ENCODE data around the gene KCNK7. TPM values are rescaled to one million over a fixed set of nuclear protein-coding genes. Genes with fewer than 3 reads are reported as not detected.
"Not testable (repeated sequence)": the region's sequence is repeated elsewhere in the genome, so short reads cannot be mapped to it uniquely, and the experiment has no call there.

KCNK7 gene
- total RNA-seq, 1 experiment from 2014 or later: 0.69 TPM

DNA sequence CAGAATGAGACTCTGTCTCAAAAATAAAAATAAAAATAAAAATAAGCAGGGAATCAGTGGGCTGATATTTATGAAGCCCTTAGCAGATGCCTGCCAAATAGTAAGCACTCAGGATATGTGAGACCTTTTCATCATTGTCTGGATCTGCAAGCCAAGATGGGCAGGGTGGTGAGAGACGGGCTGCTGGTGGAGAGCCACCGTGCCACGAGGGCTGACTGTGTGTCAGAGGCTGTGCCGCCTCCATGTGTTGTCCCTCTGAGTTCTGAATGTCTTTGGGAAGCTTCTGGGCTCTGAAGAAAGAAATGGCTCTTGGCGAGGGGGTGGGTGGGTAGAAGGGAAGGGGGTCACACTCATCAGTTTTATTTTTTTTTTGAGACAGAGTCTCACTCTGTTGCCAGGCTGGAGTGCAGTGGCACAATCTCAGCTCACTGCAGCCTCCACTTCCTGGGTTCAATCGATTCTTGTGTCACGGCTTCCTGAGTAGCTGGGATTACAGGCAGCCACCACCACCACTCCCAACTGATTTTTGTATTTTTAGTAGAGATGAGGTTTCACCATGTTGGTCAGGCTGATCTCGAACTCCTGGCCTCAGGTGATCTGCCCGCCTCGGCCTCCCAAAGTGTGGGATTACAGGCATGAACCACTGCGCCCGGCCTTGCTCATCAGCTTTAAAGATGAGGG, 30.6 kb downstream of the KCNK7 start:
- H3K4me1 ChIP-seq (ENCODE audit: control insufficient read depth, insufficient read depth, low read length): peaks cover 13% of the 10 kb centered on the region
- H3K27me3 ChIP-seq (ENCODE audit: control insufficient read depth, insufficient read depth, low read length); BruUV-seq (replicated peaks); H3K4me3 ChIP-seq (ENCODE audit: low read depth in 2 of 2, low read length in 2 of 2); intact Hi-C loops (cut with micrococcal nuclease; ENCODE audit: unreplicated experiment); H3K9me3 ChIP-seq (ENCODE audit: control insufficient read depth, insufficient read depth, low read depth, low read length); ATAC-seq; H3K27ac ChIP-seq (ENCODE audit: low read length); in situ Hi-C loops (cut with HindIII; ENCODE audit: low pct_unique_long_range_greater_than_20kb, low sequenced_read_pairs); DNase-seq (ENCODE audit: low read depth, low spot score); H3K36me3 ChIP-seq (ENCODE audit: control insufficient read depth, insufficient read depth, low read length): not testable (repeated sequence)
- POLR2A ChIA-PET: interaction anchor here (0.7 kb wide), 2 partner anchors 8 to 66 kb away, joined by 3 to 7 read pairs; partner anchors contain the start of gene MALAT1
- CTCF ChIA-PET: interaction anchor here (0.7 kb wide), 1 partner anchor 13 kb away, joined by 4 read pairs; no protein-coding TSS in a partner anchor

DNA sequence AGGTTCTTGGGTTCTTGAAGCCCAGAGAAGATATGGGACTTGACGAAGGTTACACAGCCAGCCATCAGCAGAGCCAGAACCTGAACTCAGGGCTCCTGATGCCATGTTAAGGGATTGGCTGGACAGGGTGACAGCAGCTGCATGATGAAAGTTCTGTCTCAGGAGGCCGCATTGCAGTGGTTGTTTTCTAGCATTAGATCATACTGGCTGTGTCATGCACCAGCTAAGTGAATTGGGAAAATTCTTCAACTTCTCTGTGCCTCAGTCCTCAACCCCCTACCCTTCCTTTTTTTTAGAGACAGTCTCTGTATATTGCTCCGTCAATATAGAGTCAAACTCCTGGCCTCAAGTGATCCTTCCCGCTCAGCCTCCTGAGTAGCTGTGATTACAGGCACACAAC, 32.0 kb downstream of the KCNK7 start:
- in situ Hi-C loops (cut with HindIII; ENCODE audit: low pct_unique_long_range_greater_than_20kb, low sequenced_read_pairs): no loop called here
- Histone ChIP-seq H3K9me3 (ENCODE audit: control insufficient read depth, insufficient read depth, low read depth, low read length) (no peaks in the 10 kb centered on the region), H3K27ac (ENCODE audit: low read length) (no peak overlapping the region), H3K4me1 (ENCODE audit: control insufficient read depth, insufficient read depth, low read length) (peaks cover 27% of the 10 kb centered on the region), H3K36me3 (ENCODE audit: control insufficient read depth, insufficient read depth, low read length) (no peaks in the 10 kb centered on the region), H3K27me3 (ENCODE audit: control insufficient read depth, insufficient read depth, low read length) (no peaks in the 10 kb centered on the region), H3K4me3 (ENCODE audit: low read depth in 2 of 2, low read length in 2 of 2) (no peak overlapping the region)
- BruUV-seq (replicated peaks): no TSS peak
- TF ChIP-seq, protein P1, sequence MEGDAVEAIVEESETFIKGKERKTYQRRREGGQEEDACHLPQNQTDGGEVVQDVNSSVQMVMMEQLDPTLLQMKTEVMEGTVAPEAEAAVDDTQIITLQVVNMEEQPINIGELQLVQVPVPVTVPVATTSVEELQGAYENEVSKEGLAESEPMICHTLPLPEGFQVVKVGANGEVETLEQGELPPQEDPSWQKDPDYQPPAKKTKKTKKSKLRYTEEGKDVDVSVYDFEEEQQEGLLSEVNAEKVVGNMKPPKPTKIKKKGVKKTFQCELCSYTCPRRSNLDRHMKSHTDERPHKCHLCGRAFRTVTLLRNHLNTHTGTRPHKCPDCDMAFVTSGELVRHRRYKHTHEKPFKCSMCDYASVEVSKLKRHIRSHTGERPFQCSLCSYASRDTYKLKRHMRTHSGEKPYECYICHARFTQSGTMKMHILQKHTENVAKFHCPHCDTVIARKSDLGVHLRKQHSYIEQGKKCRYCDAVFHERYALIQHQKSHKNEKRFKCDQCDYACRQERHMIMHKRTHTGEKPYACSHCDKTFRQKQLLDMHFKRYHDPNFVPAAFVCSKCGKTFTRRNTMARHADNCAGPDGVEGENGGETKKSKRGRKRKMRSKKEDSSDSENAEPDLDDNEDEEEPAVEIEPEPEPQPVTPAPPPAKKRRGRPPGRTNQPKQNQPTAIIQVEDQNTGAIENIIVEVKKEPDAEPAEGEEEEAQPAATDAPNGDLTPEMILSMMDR (IDR thresholded peaks at IDR 0.05): no peak
- TF ChIP-seq SIN3A (IDR thresholded peaks at IDR 0.05; ENCODE audit: borderline replicate concordance, insufficient read depth, low read depth, low read length) (no peak), POLR2AphosphoS5 (IDR thresholded peaks at IDR 0.05; ENCODE audit: low read depth, low read length) (no peak), TCF7L2 (IDR thresholded peaks at IDR 0.05; ENCODE audit: low read depth, low read length) (no peak), REST (IDR thresholded peaks at IDR 0.05; ENCODE audit: insufficient read depth in 1 of 2, low read depth in 2 of 2, low read length in 1 of 2) (no peak)
- DNase-seq (ENCODE audit: low read depth, low spot score) (no peak), ATAC-seq (no peak)
- ChIA-PET CTCF (interaction anchor here (0.6 to 0.7 kb wide), 2 partner anchors 181 to 190 kb away, joined by 4 to 9 read pairs; no protein-coding TSS in a partner anchor), POLR2A (interaction anchor here (0.6 kb wide), 1 partner anchor 47 kb away, joined by 9 read pairs; no protein-coding TSS in a partner anchor)
- intact Hi-C loops (cut with micrococcal nuclease; ENCODE audit: unreplicated experiment): no loop called here

DNA sequence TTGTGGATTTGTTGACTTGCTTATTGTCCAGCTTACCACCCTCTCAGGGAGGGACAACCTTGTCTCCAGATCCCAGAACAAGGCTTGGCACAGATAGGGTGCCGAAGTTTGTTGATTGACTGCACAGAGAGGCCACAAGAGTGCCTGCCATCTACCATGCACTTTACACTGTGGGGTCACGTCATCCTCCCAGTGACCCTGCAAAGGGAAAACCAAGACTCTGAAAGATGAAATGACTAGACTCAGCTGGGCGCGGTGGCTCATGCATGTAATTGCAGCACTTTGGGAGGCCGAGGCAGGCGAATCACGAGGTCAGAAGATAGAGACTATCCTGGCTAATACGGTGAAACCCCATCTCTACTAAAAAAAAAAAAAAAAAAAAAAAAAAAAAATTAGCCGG, 32.8 kb downstream of the KCNK7 start:
- H3K27ac ChIP-seq (ENCODE audit: low read length): no peak overlapping the region
- no peak for DNase-seq (ENCODE audit: low read depth, low spot score)
- in situ Hi-C loops (cut with HindIII; ENCODE audit: low pct_unique_long_range_greater_than_20kb, low sequenced_read_pairs): no loop called here
- intact Hi-C loops (cut with micrococcal nuclease; ENCODE audit: unreplicated experiment): no loop called here
- ATAC-seq: no peak
- no TSS peak for BruUV-seq (replicated peaks)
- ChIA-PET POLR2A (no interaction called here), CTCF (interaction anchor here (0.6 to 0.7 kb wide), 2 partner anchors 182 to 189 kb away, joined by 4 to 9 read pairs; no protein-coding TSS in a partner anchor)
- H3K36me3 ChIP-seq (ENCODE audit: control insufficient read depth, insufficient read depth, low read length): no peaks in the 10 kb centered on the region
- no peak overlapping the region for H3K4me3 ChIP-seq (ENCODE audit: low read depth in 2 of 2, low read length in 2 of 2)
- H3K9me3 ChIP-seq (ENCODE audit: control insufficient read depth, insufficient read depth, low read depth, low read length): no peaks in the 10 kb centered on the region
- no peak for TF ChIP-seq SIN3A (IDR thresholded peaks at IDR 0.05; ENCODE audit: borderline replicate concordance, insufficient read depth, low read depth, low read length)
- TF ChIP-seq, protein P1 (IDR thresholded peaks at IDR 0.05): no peak
- no peak for TF ChIP-seq TCF7L2 (IDR thresholded peaks at IDR 0.05; ENCODE audit: low read depth, low read length)
- no peak for TF ChIP-seq REST (IDR thresholded peaks at IDR 0.05; ENCODE audit: insufficient read depth in 1 of 2, low read depth in 2 of 2, low read length in 1 of 2)
- TF ChIP-seq POLR2AphosphoS5 (IDR thresholded peaks at IDR 0.05; ENCODE audit: low read depth, low read length): no peak
- H3K4me1 ChIP-seq (ENCODE audit: control insufficient read depth, insufficient read depth, low read length): peaks cover 29% of the 10 kb centered on the region
- H3K27me3 ChIP-seq (ENCODE audit: control insufficient read depth, insufficient read depth, low read length): no peaks in the 10 kb centered on the region

Data from Panc1 (cell line).